GM23248 (cell line): ENCODE data around the gene CAMK4.

Experiments used
- EZH2 ChIP-seq: fragments of 200-600 bp; sonication (generic); IDR thresholded peaks from 2 replicates; pipeline ENCODE4 v1.6.1; 2018; ENCODE audit warnings: antibody characterized with exemption, mild to moderate bottlenecking; ENCODE audit not compliant: insufficient read depth, poor library complexity, severe bottlenecking
- EZH2phosphoT487 ChIP-seq: fragments of 200-600 bp; sonication (generic); IDR thresholded peaks from 2 replicates; pipeline ENCODE4 v1.6.1; 2018; ENCODE audit warnings: antibody characterized with exemption, moderate library complexity, mild to moderate bottlenecking, low read depth; ENCODE audit not compliant: insufficient read depth

DNA sequence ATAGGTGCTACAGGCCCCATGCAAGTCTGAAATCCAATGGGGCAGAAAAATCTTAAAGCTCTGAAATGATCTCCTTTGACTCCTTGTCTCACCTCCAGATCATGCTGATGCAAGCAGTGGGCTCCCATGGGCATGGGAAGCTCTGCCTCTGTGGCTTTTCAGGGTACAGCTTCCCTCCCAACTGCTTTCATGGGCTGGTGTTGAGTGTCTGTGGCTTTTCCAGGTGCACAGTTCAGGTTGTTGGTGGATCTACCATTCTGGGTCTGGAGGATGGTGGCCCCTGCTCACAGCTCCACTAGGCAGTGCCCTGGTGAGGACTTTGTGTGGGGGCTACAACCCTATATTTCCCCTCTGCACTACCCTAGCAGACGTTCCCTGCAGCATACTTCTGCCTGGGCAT lies 184.6 kb downstream of the CAMK4 start:
- TF ChIP-seq EZH2 (no peak), EZH2phosphoT487 (no peak)
